HG02938 (cell line): ENCODE measurements around the gene LPCAT1.

Experiments
- ATAC-seq: cut with Tn5 transposase; IDR thresholded peaks from one replicate; pipeline ENCODE4 v1.9.1; 2021; ENCODE audit warnings: mild to moderate bottlenecking, moderate library complexity; ENCODE audit not compliant: unreplicated experiment

Gene LPCAT1

GRCh38 chr5:1446602-1447343, 77.0 kb downstream of the LPCAT1 start:
- ATAC-seq, result no peak

GRCh38 chr5:1445689-1446601, 77.8 kb downstream of the LPCAT1 start:
- no peak for ATAC-seq

DNA sequence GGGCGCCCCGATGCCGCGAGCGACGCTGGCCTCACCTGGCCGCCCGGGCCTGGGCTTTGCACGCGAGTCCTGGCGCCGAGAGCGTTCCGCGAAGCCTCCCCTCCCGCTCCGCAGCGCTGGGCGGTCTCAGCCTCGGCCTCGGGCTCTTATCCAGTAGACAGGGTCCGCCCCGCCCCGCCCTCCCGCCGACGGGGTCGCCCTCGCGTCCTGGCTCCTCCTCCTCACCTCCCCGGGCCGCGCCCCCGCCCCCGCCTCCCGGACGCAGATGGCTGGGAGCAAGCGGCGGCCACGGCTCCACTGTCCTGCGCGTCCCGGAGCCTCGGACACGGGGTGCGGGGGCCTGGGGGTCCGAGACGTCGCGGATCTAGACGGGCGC, 78.5 kb downstream of the LPCAT1 start, which contains the start of gene SLC6A3:
SLC6A3 (minus strand) TSS at position 128 of the 376 bp plus-strand sequence. CDS start 2,243 bp downstream, outside the sequence.
- no peak for ATAC-seq

DNA sequence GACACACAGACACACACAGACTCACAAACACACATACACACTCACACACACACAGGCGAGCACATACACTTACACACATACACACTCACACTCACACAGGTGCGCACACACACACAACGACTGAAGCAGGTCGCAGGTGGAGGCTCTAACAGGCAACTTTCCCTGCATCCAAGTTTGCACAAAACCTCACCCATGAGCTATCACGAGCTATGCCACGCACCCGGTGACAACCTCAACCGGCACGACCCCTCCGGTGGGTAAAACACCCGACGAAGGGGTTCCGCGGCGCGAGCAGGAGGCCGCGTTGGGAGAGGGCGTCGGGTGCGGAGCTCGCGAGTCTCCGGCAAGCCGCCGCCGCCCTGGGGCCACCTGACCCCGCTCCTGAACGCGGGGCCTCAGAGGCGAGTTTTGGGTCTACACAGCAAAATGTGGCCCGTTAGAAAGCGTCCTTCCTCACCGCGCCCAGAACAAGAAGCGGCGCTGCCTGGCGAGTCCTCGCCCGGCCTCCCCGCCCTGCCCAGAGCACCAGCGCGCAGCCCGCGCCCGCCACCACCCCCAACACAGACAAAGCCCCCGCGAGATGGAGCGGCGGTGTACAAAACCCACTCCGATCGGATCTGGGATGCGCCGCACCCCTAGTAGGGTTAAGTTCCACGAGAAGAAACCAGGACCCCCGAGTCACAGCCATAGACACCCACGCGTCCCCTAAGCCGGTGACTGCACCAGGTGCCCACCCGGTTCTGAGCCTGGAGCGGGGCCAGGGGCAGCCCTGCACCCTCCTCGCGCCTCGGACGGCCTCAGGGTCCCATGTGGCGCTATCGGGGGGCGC, 79.2 kb downstream of the LPCAT1 start:
- ATAC-seq, result no peak

GRCh38 chr5:1443991-1444360, 79.8 kb downstream of the LPCAT1 start:
- ATAC-seq, result no peak

DNA sequence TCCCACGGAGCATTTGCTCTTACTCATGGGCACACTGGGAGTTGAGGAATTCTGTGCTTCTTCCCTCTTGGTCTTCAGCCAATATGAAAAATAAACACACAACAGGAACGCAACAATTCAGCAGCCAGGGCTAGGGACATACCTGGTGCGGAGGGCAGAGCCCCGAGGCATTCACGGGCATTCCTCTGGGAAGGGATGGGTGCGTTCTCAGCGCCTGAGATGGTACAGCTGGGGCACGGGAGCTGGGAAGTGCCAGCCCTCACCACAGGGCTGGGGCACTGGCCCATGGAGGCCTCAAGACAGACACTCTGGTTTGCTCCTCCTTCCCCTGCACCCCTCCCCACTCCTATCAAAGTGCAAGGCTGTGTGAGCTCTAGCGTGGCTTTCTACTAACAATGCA, 80.6 kb downstream of the LPCAT1 start:
- no peak for ATAC-seq

DNA sequence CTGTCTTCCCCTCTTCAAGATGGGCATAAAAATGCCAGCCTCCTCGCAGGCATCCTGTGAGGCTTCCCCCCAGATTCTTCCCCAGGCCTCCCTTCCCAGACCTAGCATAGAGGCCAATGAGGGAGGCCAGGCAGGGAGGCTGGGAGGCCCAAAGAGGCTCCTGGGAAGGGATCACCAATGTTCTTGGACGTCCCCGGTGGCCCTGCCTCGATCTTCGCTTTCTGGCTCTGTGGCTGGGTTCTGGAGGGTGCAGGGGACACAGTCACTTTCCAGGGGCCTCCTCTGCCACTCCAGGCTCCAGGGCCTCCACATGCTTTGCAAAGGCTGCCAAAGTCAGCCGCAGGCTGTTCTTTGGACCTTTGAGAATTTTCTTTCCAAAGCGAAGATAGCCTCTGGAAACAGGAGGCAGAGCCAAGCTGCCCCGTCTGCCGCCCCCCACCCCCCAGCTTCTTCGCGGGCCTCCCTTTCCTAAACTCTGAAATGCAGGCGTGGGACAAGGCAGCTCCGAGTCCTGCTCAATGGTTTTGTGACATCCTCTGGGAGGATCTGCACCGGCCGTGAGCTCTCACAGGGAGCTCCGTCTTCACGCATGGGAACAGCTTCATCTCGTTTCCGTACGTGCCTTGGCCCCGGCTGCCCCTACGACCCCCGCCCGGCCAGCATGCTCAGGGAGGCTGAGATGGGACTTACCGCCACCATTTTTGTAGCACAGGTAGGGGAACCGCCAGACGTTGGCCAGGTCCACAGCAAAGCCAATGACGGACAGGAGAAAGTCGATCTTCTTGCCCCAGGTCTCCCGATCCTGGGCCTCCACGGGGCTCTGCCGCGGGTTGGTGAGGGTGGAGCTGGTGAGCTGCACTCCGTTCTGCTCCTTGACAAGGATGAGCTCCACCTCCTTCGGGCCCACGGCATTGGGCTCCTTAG, 81.3 kb downstream of the LPCAT1 start:
- ATAC-seq, result no peak

DNA sequence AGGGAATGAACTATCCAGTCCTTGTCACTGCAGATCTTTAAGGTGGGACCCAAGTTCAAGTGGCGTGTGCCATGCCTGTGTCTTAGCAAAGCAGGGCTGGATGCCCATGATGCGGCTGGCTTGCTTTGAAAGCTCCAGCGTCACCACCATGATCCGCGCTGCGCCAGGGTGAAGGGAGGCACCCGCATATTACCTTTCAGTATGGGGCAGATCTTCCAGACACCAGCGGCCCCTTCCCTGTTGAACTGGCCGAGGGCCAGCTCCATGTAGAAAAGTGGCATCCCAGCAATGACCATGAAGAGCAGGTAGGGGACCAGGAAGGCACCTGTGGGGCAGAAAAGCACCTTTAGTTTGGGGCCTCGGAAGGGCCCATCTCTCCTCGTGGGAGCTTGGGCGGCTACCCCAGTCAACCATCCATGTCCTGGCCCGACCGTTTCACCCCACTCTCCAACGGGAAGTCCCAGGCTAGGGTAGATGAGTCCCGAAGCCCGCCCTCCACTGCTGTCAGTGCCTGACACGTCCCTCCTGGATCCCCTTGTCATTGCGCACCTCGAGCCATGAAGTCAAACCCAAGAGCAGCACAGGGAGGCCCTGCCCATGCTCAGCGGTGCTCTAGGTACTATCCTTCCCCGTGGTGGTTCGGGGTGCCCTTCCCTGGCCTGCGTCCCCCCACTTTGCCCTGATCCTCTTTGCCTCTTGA, 82.4 kb downstream of the LPCAT1 start:
- ATAC-seq, result no peak

DNA sequence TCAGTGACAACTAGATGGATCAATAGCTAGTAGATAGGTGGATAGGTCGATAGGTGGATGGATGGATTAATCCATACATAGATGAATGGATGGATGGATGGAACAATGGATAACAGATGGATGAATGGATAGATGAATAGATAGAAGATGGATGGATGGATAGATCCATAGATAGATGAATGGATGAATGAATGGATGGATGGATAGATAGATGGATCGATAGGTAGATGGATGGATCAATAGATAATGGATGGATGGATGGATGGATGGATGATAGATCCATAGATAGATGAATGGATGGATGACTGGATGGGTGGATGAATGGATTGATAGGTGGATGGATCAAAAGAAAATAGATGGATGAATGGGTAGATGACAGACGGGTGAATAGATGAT, 83.7 kb downstream of the LPCAT1 start:
- ATAC-seq, result no peak

- ATAC-seq, result no peak
Observed at GRCh38 chr5:1439388-1440097, 84.2 kb downstream of the LPCAT1 start.

DNA sequence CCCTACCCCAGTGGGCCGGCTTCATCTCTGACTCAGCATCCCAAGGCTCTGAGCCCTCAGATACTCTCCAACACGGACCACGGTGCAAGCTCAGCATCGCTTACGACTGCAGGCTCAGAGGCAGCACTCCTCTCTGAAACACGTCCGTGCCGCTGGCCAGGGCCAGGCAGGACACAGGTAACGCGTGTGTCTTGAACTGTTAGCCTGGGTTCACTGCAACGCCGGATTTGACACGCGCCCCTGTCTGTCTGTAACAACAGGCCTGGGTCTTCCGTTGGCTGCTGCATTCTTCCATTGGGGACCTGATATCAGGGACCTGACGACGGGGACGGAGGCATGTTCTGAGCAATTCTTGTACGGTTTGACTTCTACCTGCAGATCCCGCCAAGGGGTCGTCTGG, 84.9 kb downstream of the LPCAT1 start:
- ATAC-seq, result no peak

DNA sequence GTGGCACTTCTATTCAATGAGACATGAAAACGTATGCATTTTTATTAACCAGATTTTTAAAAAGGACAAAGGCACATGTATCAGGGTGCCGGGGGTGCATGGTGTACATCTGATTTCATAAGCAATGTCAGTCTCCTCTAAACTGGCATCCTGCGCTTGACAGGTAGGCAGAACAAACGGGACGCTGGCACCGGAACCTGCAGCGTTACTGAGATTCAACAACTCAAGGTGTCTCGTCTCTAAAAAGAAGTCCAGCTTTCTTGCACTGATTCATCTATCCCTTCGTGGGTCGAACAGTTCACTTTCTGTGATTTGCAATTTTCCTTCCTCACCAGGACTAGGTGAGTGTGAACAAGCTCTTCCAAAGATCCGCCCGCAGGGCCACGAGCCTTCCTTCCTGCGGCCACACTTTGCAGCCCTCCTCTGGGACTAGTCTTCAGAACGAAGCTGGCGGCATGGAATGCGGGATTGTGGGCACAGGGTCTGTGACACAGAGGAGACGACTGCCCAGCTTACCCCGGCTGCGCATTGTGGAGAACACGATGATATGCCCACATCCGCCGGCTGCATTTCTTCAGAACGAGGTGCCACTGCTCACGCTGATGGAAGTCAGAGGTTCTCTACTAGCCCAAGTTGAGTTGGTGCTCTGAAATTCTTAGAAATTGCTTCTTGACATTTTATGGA, 85.7 kb downstream of the LPCAT1 start:
- no peak for ATAC-seq

- ATAC-seq, result no peak
Observed at GRCh38 chr5:1437226-1437829, 86.4 kb downstream of the LPCAT1 start.

DNA sequence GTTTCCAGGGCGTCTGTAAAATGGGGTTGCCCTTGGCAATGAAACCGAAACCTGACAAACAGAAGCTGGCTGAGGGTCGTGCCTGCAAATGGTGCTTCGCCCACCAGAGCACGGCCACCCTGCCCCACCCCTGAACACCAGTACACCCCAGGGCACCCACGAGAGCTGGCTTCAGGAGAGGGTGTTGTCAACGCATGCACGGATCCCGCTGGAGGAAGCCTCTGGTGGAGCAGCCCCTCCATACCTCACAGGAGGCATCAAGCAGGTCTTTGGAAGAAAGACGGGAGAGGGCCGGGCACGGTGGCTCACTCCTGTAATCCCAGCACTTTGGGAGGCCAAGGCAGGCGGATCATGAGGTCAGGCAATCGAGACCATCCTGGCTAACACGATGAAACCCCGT, 87.1 kb downstream of the LPCAT1 start:
- ATAC-seq, result no peak

DNA sequence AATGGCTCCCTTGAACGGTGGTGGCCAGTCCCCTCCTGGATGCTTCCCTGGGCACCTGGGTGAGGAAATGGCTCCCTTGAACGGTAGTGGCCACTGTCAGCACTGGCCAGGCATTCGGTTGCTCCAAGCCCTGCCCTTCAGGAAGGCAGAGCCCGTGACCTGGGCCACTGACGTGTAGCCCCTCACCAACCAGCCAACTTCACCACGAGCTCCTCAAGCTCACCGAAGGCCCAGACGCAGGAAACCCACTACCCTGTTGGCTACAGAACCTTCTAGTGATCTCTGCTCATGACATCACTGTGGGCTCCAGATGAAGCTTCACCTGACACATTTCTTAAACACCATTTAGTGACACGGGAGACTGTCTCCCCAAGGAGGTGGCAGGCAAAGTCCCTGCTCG, 87.7 kb downstream of the LPCAT1 start:
- ATAC-seq, result no peak

GRCh38 chr5:1435369-1435768, 88.4 kb downstream of the LPCAT1 start:
- ATAC-seq, result no peak

GRCh38 chr5:1432296-1432695, 91.5 kb downstream of the LPCAT1 start:
- ATAC-seq, result no peak

- ATAC-seq, result no peak
Observed at GRCh38 chr5:1431896-1432295, 91.9 kb downstream of the LPCAT1 start.
